ENCODE data around the gene DAZ1.
"Not testable (repeated sequence)": the region's sequence is repeated elsewhere in the genome, so short reads cannot be mapped to it uniquely, and the experiment has no call there.

The DAZ1 gene, protein sequence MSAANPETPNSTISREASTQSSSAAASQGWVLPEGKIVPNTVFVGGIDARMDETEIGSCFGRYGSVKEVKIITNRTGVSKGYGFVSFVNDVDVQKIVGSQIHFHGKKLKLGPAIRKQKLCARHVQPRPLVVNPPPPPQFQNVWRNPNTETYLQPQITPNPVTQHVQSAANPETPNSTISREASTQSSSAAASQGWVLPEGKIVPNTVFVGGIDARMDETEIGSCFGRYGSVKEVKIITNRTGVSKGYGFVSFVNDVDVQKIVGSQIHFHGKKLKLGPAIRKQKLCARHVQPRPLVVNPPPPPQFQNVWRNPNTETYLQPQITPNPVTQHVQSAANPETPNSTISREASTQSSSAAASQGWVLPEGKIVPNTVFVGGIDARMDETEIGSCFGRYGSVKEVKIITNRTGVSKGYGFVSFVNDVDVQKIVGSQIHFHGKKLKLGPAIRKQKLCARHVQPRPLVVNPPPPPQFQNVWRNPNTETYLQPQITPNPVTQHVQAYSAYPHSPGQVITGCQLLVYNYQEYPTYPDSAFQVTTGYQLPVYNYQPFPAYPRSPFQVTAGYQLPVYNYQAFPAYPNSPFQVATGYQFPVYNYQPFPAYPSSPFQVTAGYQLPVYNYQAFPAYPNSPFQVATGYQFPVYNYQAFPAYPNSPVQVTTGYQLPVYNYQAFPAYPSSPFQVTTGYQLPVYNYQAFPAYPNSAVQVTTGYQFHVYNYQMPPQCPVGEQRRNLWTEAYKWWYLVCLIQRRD

DNA sequence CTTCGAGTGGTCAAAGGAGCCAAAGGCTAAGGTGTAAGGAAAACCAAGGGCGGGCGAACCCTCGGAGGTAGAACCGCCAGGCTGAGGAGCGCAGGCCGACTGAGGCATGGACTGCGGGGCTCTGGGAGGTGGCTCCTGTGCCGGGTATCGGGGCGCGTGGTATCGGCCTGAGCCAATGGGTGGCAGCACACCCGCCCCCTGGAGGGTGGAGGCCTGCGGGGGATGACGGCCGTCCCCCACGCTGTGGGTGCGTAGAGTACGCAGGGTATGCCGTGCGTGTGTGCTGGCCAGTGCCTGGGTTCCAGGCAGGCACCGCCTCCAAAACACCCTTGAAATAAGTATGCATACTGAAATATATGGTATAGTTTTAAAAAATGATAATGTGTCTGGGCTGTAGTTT lies at the start of gene DAZ1:
DAZ1 (minus strand) TSS at position 101 of the 400 bp plus-strand sequence. CDS start 208 bp downstream, outside the sequence.
- not testable (repeated sequence) for DNase-seq

- not testable (repeated sequence) for DNase-seq
Observed at GRCh38 chrY:23219233-23219632, 20.4 kb upstream of the DAZ1 start, which contains the start of gene DAZ2. Gene DAZ2 (plus strand): TSS chrY:23219533. CDS start chrY:23219741, 208 bp downstream.

GRCh38 chrY:23210681-23211080 lies 11.9 kb upstream of the DAZ1 start:
- not testable (repeated sequence) for DNase-seq

DNA sequence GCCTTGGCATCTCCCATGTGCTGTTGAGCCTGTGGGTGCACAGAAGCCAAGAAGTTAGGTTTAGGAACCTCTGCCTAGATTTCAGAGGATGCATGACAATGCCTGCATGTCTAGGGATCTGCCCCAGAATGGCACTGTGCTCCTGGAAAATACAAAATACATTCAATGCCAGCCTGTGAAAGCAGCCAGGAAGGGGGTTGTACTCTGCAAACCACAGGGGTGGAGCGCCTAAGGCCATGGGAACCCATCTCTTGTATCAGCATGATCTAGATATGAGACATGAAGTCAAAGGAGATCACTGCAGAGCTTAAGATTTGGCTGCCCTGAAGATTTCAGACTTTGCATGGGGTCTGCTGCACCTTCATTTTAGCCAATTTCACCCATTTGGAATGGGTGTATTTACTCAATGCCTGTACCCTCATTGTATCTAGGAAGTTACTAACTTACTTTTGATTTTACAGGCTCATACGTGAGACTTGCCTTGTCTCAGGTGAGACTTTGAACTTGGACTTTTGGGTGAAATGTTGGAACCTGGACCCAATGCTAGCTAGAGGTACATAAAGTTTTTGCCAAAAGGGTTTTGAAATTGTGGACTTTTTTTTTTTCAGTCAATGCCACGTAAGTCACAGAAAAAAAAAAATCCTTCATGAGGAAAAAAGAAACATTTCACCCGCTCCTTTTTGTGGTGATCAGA lies 11.1 kb upstream of the DAZ1 start:
- DNase-seq: not testable (repeated sequence)

- DNase-seq: not testable (repeated sequence)
Observed at GRCh38 chrY:23207455-23207854, 8.6 kb upstream of the DAZ1 start.

Measured in stimulated activated CD4-positive, alpha-beta T cell treated with anti-CD3 and anti-CD28 coated beads, Interleukin-2, amount 100 ng/mL, for 48 hours (primary cell).